ENCODE data around the gene ABCC6.
"Not testable (repeated sequence)": the region's sequence is repeated elsewhere in the genome, so short reads cannot be mapped to it uniquely, and the experiment has no call there.

DNA sequence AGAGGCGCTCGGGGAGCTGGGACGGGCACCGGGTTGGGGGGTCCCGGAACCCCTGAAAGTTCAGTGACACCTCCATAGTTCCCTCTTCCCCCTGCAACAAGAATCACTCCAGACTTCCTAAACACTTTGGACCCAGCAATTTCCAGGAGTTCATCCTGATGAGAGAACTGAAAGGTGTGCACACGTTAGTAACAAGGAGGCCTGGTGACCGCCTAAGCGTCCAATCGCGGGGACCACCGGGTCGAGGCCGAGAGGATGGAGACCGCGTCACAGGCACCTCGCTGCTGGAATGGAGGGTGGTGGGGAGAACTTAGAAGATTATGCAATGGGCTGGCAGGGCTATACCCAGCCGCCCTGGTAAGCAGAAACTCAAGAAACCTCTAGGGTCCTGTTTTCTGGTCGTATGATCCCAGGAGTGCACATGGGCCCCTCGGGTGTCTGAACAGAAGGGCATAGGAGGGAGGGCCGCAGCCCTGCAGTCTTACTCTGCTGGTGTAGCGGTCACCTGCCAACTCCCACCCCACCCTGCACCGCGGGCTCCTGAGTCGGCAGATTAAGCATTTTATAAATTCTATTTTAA is 458 bp upstream of the ABCC6 start:
- TF ChIP-seq, protein P1, sequence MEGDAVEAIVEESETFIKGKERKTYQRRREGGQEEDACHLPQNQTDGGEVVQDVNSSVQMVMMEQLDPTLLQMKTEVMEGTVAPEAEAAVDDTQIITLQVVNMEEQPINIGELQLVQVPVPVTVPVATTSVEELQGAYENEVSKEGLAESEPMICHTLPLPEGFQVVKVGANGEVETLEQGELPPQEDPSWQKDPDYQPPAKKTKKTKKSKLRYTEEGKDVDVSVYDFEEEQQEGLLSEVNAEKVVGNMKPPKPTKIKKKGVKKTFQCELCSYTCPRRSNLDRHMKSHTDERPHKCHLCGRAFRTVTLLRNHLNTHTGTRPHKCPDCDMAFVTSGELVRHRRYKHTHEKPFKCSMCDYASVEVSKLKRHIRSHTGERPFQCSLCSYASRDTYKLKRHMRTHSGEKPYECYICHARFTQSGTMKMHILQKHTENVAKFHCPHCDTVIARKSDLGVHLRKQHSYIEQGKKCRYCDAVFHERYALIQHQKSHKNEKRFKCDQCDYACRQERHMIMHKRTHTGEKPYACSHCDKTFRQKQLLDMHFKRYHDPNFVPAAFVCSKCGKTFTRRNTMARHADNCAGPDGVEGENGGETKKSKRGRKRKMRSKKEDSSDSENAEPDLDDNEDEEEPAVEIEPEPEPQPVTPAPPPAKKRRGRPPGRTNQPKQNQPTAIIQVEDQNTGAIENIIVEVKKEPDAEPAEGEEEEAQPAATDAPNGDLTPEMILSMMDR (conservative IDR thresholded peaks at IDR 0.05; ENCODE audit: low read depth, low read length), result not testable (repeated sequence)
- TF ChIP-seq EZH2 (IDR thresholded peaks at IDR 0.05; ENCODE audit: low read length, unreplicated experiment), result not testable (repeated sequence)

Data from PC-3 (cell line).